Sigmoid colon (tissue), 4 donors: ENCODE results near the gene CDK5RAP3.

Source experiments
- EP300 ChIP-seq, 4 donors: sonication (generic); formaldehyde crosslinking; IDR thresholded peaks; one replicate each; pipeline ENCODE4 v1.6.1; 2017; ENCODE audit warnings: antibody characterized with exemption in 4 of 4
- POLR2A ChIP-seq, 2 donors: fragments of 450-650 bp; IDR thresholded peaks; one replicate each; pipeline ENCODE4 v1.6.1; 2016; ENCODE audit warnings: antibody characterized with exemption in 2 of 2, mild to moderate bottlenecking in 2 of 2, moderate library complexity in 2 of 2
- POLR2AphosphoS5 ChIP-seq, 4 donors: sonication (generic); formaldehyde crosslinking; IDR thresholded peaks; one replicate each; pipeline ENCODE4 v1.6.1; 2017; ENCODE audit warnings: antibody characterized with exemption in 4 of 4
- TF ChIP-seq, protein P1 (sequence below), 4 experiments: fragments of 450-650 bp in 3 of 4; fragments of 200-600 bp in 1 of 4; IDR thresholded peaks; one replicate each; pipeline ENCODE4 v1.5.1; 2016 to 2019; ENCODE audit warnings: antibody characterized with exemption in 4 of 4, mild to moderate bottlenecking in 3 of 4, moderate library complexity in 2 of 4

DNA sequence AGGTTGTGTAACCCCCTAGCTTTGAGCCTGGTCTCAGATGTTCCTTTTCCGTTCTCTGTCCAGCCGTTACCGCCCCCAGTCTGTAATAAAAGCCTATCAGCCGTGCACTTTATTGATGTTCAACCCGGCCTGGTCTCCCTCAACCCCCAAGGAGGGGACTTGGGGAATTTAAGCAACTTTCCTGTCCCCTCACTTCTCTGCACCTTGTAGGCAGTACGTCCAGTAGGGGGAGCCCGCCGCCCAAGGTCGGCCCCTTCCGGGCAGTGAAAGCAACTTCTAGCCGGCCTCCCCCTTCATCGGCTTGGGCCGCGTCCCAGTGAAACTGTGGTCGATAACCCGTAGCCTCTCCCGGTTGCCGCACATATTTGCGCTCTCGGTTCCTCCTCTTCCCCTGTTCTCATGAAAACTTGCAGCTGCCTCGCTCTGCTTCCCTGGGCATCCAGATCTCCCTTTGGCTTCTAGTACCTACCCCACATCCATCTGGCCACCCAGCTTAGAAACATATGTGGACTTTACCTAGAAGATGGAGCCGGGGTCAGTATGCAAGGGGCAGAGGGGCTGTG is 21.6 kb upstream of the CDK5RAP3 start:
- TF ChIP-seq, protein P1, sequence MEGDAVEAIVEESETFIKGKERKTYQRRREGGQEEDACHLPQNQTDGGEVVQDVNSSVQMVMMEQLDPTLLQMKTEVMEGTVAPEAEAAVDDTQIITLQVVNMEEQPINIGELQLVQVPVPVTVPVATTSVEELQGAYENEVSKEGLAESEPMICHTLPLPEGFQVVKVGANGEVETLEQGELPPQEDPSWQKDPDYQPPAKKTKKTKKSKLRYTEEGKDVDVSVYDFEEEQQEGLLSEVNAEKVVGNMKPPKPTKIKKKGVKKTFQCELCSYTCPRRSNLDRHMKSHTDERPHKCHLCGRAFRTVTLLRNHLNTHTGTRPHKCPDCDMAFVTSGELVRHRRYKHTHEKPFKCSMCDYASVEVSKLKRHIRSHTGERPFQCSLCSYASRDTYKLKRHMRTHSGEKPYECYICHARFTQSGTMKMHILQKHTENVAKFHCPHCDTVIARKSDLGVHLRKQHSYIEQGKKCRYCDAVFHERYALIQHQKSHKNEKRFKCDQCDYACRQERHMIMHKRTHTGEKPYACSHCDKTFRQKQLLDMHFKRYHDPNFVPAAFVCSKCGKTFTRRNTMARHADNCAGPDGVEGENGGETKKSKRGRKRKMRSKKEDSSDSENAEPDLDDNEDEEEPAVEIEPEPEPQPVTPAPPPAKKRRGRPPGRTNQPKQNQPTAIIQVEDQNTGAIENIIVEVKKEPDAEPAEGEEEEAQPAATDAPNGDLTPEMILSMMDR (IDR thresholded peaks at IDR 0.05): peak; percentile 76 to 92 (median 87)
- TF ChIP-seq POLR2A (IDR thresholded peaks at IDR 0.05) (peak in 1 of 2 donors; percentile 4), POLR2AphosphoS5 (IDR thresholded peaks at IDR 0.05) (peak in 1 of 4 donors; percentile 32), EP300 (IDR thresholded peaks at IDR 0.05) (no peak)
